GM19025 (cell line): ENCODE data around the gene NXT1.
A peak's percentile ranks its signal among the peaks of the same experiment; 100 is the strongest.

Experiments used
- ATAC-seq: cut with Tn5 transposase; IDR thresholded peaks from one replicate; pipeline ENCODE4 v1.9.1; 2021; ENCODE audit warnings: mild to moderate bottlenecking, low read depth, moderate library complexity; ENCODE audit not compliant: unreplicated experiment

NXT1 gene

GRCh38 chr20:23358563-23358906 lies 7.9 kb downstream of the NXT1 start:
- no peak for ATAC-seq

GRCh38 chr20:23358923-23359593 lies 8.5 kb downstream of the NXT1 start:
- no peak for ATAC-seq

DNA sequence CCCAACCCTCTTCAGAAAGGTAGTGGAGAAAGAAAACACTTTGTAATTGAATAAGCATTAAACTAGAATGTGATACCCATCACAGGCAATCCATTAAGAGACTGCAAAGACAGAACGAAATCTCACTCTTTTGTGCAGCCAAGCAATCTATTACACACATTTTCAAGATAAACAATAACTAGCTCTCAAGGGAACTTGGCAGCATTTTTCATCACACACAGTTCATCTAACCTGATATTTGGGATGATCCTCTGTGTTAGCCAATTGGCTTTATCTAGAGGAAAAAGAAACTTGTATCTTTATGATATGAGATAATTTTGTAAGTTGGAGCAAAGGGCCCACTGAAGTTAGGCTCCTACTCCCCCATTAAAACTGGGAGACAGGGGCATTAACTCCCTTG lies 9.9 kb downstream of the NXT1 start:
- ATAC-seq = no peak

- no peak for ATAC-seq
These were observed 10.5 kb downstream of the NXT1 start for GRCh38 chr20:23361119-23361475.

- ATAC-seq = peak; percentile 67
These were observed 11.1 kb downstream of the NXT1 start, which contains the start of gene GZF1 for GRCh38 chr20:23361476-23362391. GZF1 (plus strand) TSS chr20:23362182; CDS start chr20:23364384, 2,202 bp downstream.

- ATAC-seq = no peak
These were observed 12.0 kb downstream of the NXT1 start for GRCh38 chr20:23362392-23363256.

- ATAC-seq = no peak
These were observed 12.7 kb downstream of the NXT1 start for GRCh38 chr20:23363257-23363649.

- ATAC-seq = no peak
These were observed 15.0 kb downstream of the NXT1 start for GRCh38 chr20:23365390-23366165.

DNA sequence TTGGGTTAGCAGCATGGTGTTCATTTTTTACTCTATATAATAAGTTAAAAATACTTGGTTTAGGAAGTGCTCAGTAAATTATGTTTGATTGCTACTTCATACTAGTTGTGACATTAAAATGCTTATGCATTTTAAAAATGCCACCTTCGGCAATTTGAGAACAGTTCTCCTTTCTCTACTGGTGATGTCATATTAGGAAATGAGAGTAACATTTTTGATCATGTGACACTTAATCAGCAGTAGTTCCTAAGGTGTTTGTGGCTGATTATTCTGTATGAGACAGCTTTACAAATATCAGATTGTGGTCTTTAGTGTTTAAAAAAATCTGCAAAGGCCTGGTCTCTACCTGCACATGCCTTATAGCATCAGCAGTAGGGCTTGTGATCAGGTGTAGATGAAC lies 15.8 kb downstream of the NXT1 start:
- ATAC-seq = no peak

- no peak for ATAC-seq
These were observed 17.2 kb downstream of the NXT1 start for GRCh38 chr20:23367770-23368169.

DNA sequence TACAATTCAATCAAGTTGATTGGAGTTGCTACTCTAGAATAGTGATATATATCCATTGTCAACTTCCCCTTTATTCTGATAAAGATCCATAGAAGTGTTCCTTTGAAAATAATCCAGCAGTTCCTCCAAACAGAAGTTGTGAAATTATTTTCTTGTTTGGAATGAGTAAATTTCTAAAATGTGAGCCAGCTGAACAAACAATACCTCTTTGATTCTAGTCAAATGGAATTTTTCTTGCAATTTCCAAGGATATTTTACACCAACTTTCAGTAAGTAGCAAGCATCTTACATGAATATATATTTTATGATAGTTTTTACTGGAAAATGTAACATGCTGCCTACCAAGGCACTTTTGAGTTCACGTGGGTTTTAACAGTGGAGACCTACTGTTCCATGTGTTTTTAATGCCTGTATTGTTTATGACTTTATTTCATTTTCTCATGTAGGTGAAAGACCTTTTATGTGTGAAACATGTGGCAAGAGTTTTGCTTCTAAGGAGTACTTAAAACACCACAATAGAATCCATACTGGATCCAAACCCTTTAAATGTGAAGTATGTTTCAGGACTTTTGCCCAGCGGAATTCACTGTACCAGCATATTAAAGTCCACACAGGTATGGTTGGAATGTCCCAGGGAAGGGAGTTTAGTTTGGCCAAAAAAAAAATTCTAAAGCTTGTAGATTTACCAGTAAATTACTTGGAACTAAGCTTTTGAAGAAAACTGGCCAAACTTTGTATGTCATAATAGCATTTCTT lies 17.9 kb downstream of the NXT1 start:
- no peak for ATAC-seq

- no peak for ATAC-seq
These were observed 18.7 kb downstream of the NXT1 start for GRCh38 chr20:23369072-23369823.

DNA sequence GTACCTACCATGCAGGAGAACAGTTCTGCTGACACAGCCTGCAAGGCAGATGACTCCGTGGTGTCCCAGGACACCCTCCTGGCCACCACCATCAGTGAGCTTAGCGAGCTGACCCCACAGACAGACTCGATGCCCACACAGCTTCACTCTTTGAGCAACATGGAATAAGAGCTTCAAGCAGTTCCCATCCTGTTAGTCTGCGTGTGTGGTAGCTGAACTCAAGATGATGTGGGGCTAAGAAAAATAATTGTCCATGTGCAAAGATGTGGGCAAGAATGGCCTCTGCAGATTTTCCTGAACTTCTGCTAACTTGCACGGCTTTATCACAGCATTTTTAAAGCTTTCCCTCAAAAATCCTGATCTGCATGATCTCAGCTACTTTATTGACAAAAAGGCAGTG lies 19.7 kb downstream of the NXT1 start:
- no peak for ATAC-seq

GRCh38 chr20:23370873-23371272 lies 20.3 kb downstream of the NXT1 start:
- ATAC-seq = no peak

DNA sequence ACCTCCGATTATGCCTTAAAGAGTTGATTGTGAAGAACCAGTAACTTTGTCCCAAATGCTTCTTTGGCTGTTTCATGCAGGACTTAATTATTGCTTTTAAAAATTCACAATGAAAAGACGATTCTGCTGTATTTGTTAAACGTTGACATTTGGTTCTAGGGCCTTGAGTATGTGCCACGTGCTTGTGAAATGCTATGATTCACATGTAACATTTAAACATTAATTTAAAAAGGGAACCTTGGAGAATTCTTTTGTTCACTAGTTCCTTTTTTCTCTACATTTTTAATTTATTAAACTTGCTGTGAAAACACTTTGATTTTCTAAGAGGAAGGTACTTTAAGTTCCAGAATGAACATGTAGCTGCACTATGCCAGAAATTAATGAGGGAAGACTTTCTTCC lies 20.9 kb downstream of the NXT1 start:
- no peak for ATAC-seq

DNA sequence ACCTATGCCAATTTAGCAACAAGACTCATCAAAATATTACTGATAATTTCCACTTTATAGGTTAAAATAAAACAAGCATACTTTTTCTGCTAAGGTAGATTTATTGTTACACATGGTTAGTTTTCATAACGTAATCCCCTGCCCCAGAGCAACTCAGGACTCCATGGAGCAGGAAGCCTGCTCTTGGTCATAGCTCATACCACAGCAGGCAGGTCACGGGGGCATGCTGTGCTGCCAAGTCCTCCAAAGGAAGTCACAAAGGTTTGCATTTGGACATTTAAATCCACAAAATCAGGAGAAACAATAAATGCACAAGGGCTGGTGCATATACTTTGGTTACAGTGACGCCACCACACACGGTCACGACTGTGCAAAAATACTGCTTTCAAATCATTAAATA lies 23.9 kb downstream of the NXT1 start:
- ATAC-seq = no peak

GRCh38 chr20:23375827-23376226 lies 25.2 kb downstream of the NXT1 start:
- ATAC-seq = no peak

GRCh38 chr20:23379772-23380171 lies 29.2 kb downstream of the NXT1 start:
- no peak for ATAC-seq

GRCh38 chr20:23381876-23382275 lies 31.3 kb downstream of the NXT1 start:
- ATAC-seq = no peak
